Measurements from ENCODE around the gene THSD7B.

THSD7B gene

DNA sequence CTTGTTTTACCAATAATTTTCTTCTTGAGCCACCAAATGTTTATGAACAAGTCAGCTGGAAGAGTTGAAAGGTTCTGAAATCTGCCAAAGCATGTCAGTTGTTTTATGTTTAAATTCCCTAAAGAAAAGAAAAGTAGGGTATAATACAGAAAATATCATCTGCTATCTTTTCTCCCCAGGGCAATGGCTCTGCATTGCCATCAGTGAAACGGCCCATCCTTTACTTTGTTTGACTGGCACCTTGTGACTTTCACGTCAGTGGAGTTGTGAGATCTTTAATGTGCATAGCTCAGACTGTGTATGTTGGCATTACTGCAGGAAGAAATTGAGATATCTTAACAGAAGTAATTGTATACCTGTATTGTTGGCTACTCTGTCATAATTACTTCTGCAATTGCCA, 239.9 kb downstream of the THSD7B start:
- TF ChIP-seq, protein P1, sequence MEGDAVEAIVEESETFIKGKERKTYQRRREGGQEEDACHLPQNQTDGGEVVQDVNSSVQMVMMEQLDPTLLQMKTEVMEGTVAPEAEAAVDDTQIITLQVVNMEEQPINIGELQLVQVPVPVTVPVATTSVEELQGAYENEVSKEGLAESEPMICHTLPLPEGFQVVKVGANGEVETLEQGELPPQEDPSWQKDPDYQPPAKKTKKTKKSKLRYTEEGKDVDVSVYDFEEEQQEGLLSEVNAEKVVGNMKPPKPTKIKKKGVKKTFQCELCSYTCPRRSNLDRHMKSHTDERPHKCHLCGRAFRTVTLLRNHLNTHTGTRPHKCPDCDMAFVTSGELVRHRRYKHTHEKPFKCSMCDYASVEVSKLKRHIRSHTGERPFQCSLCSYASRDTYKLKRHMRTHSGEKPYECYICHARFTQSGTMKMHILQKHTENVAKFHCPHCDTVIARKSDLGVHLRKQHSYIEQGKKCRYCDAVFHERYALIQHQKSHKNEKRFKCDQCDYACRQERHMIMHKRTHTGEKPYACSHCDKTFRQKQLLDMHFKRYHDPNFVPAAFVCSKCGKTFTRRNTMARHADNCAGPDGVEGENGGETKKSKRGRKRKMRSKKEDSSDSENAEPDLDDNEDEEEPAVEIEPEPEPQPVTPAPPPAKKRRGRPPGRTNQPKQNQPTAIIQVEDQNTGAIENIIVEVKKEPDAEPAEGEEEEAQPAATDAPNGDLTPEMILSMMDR (IDR thresholded peaks at IDR 0.05; ENCODE audit: control insufficient read depth, insufficient read depth, low read depth, low read length, missing control alignments), result no peak
- no peak overlapping the region for H3K4me3 ChIP-seq (ENCODE audit: control insufficient read depth, low read depth, low read length)
- DNase-seq (ENCODE audit: low read depth), result no peak

DNA sequence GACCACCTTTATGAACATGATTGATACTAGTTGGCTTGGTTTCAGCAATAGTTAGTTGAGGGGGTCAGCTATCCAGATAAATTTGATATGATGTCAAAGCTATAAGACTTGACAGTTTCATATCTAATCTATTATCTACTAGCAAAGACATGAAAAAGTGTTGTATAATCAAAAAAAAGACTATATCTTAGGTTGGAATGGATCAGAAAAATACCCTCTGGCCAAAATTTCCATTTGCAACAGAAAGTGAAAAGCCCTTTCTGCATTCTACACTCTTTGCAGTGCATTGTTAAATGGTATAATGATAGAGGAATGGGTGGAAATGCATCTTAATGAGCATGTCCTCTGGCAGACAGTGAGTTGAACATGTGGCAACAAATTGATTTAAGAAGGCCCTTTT, 242.6 kb downstream of the THSD7B start:
- no peak overlapping the region for H3K4me3 ChIP-seq (ENCODE audit: control insufficient read depth, low read depth, low read length)
- DNase-seq (ENCODE audit: low read depth), result no peak
- TF ChIP-seq, protein P1 (IDR thresholded peaks at IDR 0.05; ENCODE audit: control insufficient read depth, insufficient read depth, low read depth, low read length, missing control alignments), result no peak

DNA sequence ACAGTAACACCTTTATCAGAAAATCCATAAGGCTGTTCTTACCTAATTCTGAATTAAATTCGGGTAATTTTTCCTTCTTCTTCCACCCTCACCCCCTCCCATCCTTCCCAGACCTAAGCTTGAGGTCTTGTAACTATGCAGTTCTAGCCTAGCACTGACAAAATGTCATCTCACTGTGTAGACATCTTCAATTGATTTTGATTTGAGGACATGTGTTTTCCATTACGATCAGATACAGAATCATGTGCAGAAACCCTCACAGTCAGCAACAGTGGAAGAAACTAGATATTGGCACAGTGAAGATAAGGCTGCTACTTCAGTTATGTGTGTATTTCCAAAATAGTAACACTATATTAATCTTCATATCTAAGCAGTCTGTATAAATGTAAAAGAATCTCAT, 244.6 kb downstream of the THSD7B start:
- no peak for DNase-seq (ENCODE audit: low read depth)
- no peak overlapping the region for H3K4me3 ChIP-seq (ENCODE audit: control insufficient read depth, low read depth, low read length)
- TF ChIP-seq, protein P1 (IDR thresholded peaks at IDR 0.05; ENCODE audit: control insufficient read depth, insufficient read depth, low read depth, low read length, missing control alignments), result no peak

DNA sequence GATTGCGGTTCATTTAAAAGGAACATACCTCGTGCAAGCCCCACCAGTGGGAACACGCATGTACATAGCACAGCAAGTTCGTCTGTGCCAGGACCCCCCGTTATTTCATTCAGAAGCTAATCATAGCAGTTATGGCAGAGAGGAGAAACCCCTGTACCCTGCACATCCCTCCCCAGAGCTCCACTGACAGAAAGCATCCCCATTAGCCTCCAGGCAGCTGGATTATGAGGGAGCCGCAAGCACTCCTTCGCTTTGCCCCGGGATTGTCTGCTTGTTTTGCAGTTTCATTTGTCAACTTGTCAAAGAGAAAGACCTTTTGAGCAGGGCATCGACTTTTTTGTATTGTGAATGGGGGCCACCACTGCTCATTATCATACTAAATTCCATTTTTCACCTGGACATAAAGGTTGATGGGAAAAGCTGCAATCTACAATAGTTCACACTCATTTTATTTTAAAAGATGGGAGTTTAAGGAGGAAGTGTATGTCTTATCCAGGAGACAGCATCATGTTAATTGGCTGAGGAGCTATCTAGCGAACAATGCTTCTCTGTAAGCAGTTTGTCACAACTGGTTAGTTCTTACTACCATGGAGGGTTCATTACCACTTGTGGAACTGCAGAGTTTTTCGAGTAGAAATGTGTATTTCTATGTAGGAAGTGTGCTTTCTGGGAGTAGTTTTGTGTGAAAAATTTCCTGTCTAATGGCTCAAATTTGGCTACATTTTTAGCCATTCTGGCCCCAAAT, 255.3 kb downstream of the THSD7B start:
- TF ChIP-seq, protein P1 (IDR thresholded peaks at IDR 0.05; ENCODE audit: control insufficient read depth, insufficient read depth, low read depth, low read length, missing control alignments), result no peak
- DNase-seq (ENCODE audit: low read depth), result no peak
- H3K4me3 ChIP-seq (ENCODE audit: control insufficient read depth, low read depth, low read length), result no peak overlapping the region

DNA sequence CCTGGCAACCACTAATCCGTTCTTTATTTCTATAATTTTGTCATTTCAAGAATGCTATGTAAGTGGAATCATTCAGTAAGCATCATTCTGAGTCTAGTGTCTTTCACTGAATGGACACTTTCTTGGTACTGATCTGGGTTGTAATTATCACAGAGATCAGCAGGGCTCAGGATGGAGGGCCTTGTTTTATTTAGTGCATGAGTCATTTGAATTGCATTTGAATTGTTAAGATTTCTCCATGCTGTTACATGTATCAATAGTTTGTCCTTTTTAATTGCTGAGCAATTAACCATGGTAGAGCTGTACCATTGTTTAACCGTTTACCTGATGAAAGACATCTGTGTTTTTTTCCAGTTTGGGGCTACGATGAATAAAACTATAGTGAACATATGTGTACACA, 256.4 kb downstream of the THSD7B start:
- DNase-seq (ENCODE audit: low read depth), result no peak
- H3K4me3 ChIP-seq (ENCODE audit: control insufficient read depth, low read depth, low read length), result no peak overlapping the region
- TF ChIP-seq, protein P1 (IDR thresholded peaks at IDR 0.05; ENCODE audit: control insufficient read depth, insufficient read depth, low read depth, low read length, missing control alignments), result no peak

DNA sequence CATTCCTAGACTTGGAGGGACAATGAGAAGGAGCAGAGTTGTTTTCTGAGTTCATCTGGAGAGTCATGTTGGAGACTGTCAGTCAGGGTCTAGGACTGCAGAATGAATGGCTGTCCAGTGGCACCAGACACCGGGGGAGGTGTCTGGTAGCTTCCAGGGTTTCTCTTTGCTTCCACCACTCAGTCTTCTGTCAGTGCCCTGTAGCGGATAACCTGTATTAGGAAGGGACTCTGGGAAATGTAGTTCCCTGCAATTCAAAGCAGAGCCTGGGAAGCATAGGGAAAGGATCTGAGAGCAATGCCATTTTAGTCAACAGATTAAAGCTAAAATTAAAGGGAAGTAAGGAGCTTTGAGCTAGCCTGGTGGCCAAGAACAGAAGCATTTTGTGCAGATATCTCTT, 257.9 kb downstream of the THSD7B start:
- no peak overlapping the region for H3K4me3 ChIP-seq (ENCODE audit: control insufficient read depth, low read depth, low read length)
- TF ChIP-seq, protein P1 (IDR thresholded peaks at IDR 0.05; ENCODE audit: control insufficient read depth, insufficient read depth, low read depth, low read length, missing control alignments), result no peak
- no peak for DNase-seq (ENCODE audit: low read depth)

Measured in AG09309 (cell line).